ENCODE results near the gene ADGRF4. TPM values are rescaled to one million over a fixed set of nuclear protein-coding genes. Genes with fewer than 3 reads are reported as not detected.

Gene ADGRF4
- total and polyA plus RNA-seq, 2 donors (not counting 3 experiments of a cell fraction or from before 2014, with no cell fraction given), result not detected

GRCh38 chr6:47701363-47701762 lies 3.0 kb downstream of the ADGRF4 start:
- no peak overlapping the region for H3K9ac ChIP-seq (replicated peaks; ENCODE audit: extremely low read depth, insufficient read depth, low read length)

GRCh38 chr6:47709160-47709559 lies 10.8 kb downstream of the ADGRF4 start:
- ChIA-PET POLR2A (no interaction called here), CTCF (interaction anchor here (1.1 kb wide), 1 partner anchor 79 kb away, joined by 3 read pairs; no protein-coding TSS in a partner anchor)
- Histone ChIP-seq H3K79me2 (ENCODE audit: control insufficient read depth, insufficient read depth, low read length) (no peaks in the 10 kb centered on the region), H3K36me3 (ENCODE audit: control insufficient read depth in 2 of 2, extremely low read depth in 1 of 2, insufficient read depth in 2 of 2, low read length in 2 of 2) (no peaks in the 10 kb centered on the region), H3K4me3 (replicated peaks in 1 of 3; ENCODE audit: insufficient read depth in 1 of 3, low read depth in 1 of 3, low read length in 3 of 3) (no peak overlapping the region), H3K9me3 (replicated peaks; ENCODE audit: control insufficient read depth, insufficient read depth, low read length) (no peaks in the 10 kb centered on the region), H3K9ac (replicated peaks; ENCODE audit: extremely low read depth, insufficient read depth, low read length) (no peak overlapping the region), H3K9me1 (replicated peaks; ENCODE audit: control insufficient read depth, extremely low read depth, insufficient read depth, low read length) (no peaks in the 10 kb centered on the region), H3K27ac (ENCODE audit: insufficient read depth, low read depth, low read length) (no peak overlapping the region), H4K20me1 (replicated peaks; ENCODE audit: control insufficient read depth, extremely low read depth, insufficient read depth, low read length) (no peaks in the 10 kb centered on the region), H3K27me3 (ENCODE audit: control insufficient read depth in 2 of 2, insufficient read depth in 2 of 2, low read length in 2 of 2) (no peaks in the 10 kb centered on the region), H3K4me1 (ENCODE audit: control insufficient read depth, extremely low read depth, insufficient read depth, low read length) (no peaks in the 10 kb centered on the region), H2AFZ (ENCODE audit: low read depth, low read length) (no peak overlapping the region), H3K4me2 (ENCODE audit: insufficient read depth, low read length) (no peak overlapping the region)
- DNase-seq (ENCODE audit: low read depth, low spot score) (no peak), FAIRE-seq (no peak)
- no TSS peak for BruUV-seq (replicated peaks)
- TF ChIP-seq, protein P1, sequence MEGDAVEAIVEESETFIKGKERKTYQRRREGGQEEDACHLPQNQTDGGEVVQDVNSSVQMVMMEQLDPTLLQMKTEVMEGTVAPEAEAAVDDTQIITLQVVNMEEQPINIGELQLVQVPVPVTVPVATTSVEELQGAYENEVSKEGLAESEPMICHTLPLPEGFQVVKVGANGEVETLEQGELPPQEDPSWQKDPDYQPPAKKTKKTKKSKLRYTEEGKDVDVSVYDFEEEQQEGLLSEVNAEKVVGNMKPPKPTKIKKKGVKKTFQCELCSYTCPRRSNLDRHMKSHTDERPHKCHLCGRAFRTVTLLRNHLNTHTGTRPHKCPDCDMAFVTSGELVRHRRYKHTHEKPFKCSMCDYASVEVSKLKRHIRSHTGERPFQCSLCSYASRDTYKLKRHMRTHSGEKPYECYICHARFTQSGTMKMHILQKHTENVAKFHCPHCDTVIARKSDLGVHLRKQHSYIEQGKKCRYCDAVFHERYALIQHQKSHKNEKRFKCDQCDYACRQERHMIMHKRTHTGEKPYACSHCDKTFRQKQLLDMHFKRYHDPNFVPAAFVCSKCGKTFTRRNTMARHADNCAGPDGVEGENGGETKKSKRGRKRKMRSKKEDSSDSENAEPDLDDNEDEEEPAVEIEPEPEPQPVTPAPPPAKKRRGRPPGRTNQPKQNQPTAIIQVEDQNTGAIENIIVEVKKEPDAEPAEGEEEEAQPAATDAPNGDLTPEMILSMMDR (IDR thresholded peaks at IDR 0.05; ENCODE audit: extremely low read depth in 1 of 2, insufficient read depth in 1 of 2, low read depth in 1 of 2, low read length in 2 of 2), result no peak
- TF ChIP-seq POLR2AphosphoS5 (IDR thresholded peaks at IDR 0.05; ENCODE audit: insufficient read depth, low read depth, low read length) (no peak), MYC (IDR thresholded peaks at IDR 0.05; ENCODE audit: low read depth, low read length) (no peak), GATA2 (IDR thresholded peaks at IDR 0.05; ENCODE audit: insufficient read depth, insufficient read length, low read depth, low read length) (no peak), JUN (IDR thresholded peaks at IDR 0.05; ENCODE audit: borderline replicate concordance, insufficient read depth, insufficient read length, low read depth) (no peak), EZH2 (IDR thresholded peaks at IDR 0.05; ENCODE audit: borderline replicate concordance, low read depth, low read length, severe bottlenecking) (no peak), FOS (IDR thresholded peaks at IDR 0.05; ENCODE audit: borderline replicate concordance, insufficient read depth, low read length) (no peak), POLR2A (IDR thresholded peaks at IDR 0.05; ENCODE audit: low read depth, low read length) (no peak), MAX (IDR thresholded peaks at IDR 0.05; ENCODE audit: insufficient read depth, insufficient read length) (no peak)
- dilution Hi-C loops (cut with MboI; ENCODE audit: extremely low pct_ligation_motif_present, low sequenced_read_pairs) (no loop called here), intact Hi-C loops (cut with micrococcal nuclease) (no loop called here)

More at GRCh38 chr6:47701363-47701762, 3.0 kb downstream of the ADGRF4 start:
- intact Hi-C loops (cut with micrococcal nuclease), result no loop called here
- ChIA-PET POLR2A (no interaction called here), CTCF (no interaction called here)
- FAIRE-seq, result no peak
- no peak for TF ChIP-seq FOS (IDR thresholded peaks at IDR 0.05; ENCODE audit: borderline replicate concordance, insufficient read depth, low read length)
- no peak for TF ChIP-seq JUN (IDR thresholded peaks at IDR 0.05; ENCODE audit: borderline replicate concordance, insufficient read depth, insufficient read length, low read depth)
- TF ChIP-seq MAX (IDR thresholded peaks at IDR 0.05; ENCODE audit: insufficient read depth, insufficient read length), result no peak
- no peak for TF ChIP-seq POLR2A (IDR thresholded peaks at IDR 0.05; ENCODE audit: low read depth, low read length)
- no peaks in the 10 kb centered on the region for H4K20me1 ChIP-seq (replicated peaks; ENCODE audit: control insufficient read depth, extremely low read depth, insufficient read depth, low read length)
- no peak overlapping the region for H3K27ac ChIP-seq (ENCODE audit: insufficient read depth, low read depth, low read length)
- H2AFZ ChIP-seq (ENCODE audit: low read depth, low read length), result no peak overlapping the region
- H3K36me3 ChIP-seq (ENCODE audit: control insufficient read depth in 2 of 2, extremely low read depth in 1 of 2, insufficient read depth in 2 of 2, low read length in 2 of 2), result no peaks in the 10 kb centered on the region
- no peaks in the 10 kb centered on the region for H3K27me3 ChIP-seq (ENCODE audit: control insufficient read depth in 2 of 2, insufficient read depth in 2 of 2, low read length in 2 of 2)
- no peaks in the 10 kb centered on the region for H3K79me2 ChIP-seq (ENCODE audit: control insufficient read depth, insufficient read depth, low read length)
- H3K9me3 ChIP-seq (replicated peaks; ENCODE audit: control insufficient read depth, insufficient read depth, low read length), result no peaks in the 10 kb centered on the region
- no peak for DNase-seq (ENCODE audit: low read depth, low spot score)
- no peaks in the 10 kb centered on the region for H3K9me1 ChIP-seq (replicated peaks; ENCODE audit: control insufficient read depth, extremely low read depth, insufficient read depth, low read length)
- no peaks in the 10 kb centered on the region for H3K4me1 ChIP-seq (ENCODE audit: control insufficient read depth, extremely low read depth, insufficient read depth, low read length)
- dilution Hi-C loops (cut with MboI; ENCODE audit: extremely low pct_ligation_motif_present, low sequenced_read_pairs), result no loop called here
- H3K4me2 ChIP-seq (ENCODE audit: insufficient read depth, low read length), result no peak overlapping the region
- H3K4me3 ChIP-seq (replicated peaks in 1 of 3; ENCODE audit: insufficient read depth in 1 of 3, low read depth in 1 of 3, low read length in 3 of 3), result no peak overlapping the region
- BruUV-seq (replicated peaks), result no TSS peak

Data from endothelial cell of umbilical vein (primary cell).